C4-2B (cell line): ENCODE data around the gene EBLN2.
"Not testable (repeated sequence)": the region's sequence is repeated elsewhere in the genome, so short reads cannot be mapped to it uniquely, and the experiment has no call there.

Experiments
- H3K27ac ChIP-seq: fragments of 450-650 bp; 2 replicates; pipeline ENCODE4 v1.5.1; 2017
- ZFX ChIP-seq: fragments of 450-650 bp; IDR thresholded peaks from 2 replicates; pipeline ENCODE4 v1.6.1; 2017
- TF ChIP-seq, protein P1 (sequence below): fragments of 450-650 bp; conservative IDR thresholded peaks from 2 replicates; pipeline ENCODE4 v1.5.1; 2017; ENCODE audit warnings: mild to moderate bottlenecking

The EBLN2 gene

DNA sequence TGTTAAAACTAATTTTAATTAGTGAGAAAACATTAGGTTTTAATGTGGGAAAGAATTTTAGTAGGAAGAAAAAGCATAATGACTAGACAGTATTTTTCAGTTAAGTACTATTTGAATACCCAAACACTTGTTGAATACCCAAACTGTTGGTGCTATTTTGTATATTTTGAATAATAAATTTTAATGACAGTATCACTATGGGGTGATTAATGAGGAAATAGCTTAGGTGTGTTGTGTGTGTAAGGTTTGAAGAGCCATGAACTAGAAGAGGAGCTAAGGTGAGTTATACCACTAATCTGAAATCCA, 4.7 kb upstream of the EBLN2 start:
- TF ChIP-seq, protein P1, sequence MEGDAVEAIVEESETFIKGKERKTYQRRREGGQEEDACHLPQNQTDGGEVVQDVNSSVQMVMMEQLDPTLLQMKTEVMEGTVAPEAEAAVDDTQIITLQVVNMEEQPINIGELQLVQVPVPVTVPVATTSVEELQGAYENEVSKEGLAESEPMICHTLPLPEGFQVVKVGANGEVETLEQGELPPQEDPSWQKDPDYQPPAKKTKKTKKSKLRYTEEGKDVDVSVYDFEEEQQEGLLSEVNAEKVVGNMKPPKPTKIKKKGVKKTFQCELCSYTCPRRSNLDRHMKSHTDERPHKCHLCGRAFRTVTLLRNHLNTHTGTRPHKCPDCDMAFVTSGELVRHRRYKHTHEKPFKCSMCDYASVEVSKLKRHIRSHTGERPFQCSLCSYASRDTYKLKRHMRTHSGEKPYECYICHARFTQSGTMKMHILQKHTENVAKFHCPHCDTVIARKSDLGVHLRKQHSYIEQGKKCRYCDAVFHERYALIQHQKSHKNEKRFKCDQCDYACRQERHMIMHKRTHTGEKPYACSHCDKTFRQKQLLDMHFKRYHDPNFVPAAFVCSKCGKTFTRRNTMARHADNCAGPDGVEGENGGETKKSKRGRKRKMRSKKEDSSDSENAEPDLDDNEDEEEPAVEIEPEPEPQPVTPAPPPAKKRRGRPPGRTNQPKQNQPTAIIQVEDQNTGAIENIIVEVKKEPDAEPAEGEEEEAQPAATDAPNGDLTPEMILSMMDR, result no peak
- no peak overlapping the region for H3K27ac ChIP-seq

DNA sequence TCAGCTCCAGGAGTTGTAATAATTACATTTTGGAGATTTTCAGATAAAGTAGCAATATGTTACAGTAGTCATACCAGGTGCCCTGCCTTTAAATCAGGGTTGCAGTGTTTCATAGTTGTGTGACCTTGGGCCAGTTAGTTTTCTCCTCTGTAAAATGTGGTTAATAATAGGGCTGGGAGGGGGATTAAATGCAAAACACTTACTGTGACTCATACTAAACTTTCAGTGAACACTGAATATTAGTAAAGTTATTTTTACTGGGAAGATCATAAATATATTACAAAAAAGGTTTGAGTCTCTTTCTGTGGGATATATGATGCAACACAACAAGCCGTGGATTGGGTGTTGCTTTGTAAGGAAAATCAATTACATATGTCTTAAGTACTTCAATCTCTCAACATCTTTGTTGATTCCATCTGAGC, 1.1 kb upstream of the EBLN2 start:
- H3K27ac ChIP-seq, result no peak overlapping the region
- TF ChIP-seq ZFX, result no peak
- TF ChIP-seq, protein P1, result no peak

DNA sequence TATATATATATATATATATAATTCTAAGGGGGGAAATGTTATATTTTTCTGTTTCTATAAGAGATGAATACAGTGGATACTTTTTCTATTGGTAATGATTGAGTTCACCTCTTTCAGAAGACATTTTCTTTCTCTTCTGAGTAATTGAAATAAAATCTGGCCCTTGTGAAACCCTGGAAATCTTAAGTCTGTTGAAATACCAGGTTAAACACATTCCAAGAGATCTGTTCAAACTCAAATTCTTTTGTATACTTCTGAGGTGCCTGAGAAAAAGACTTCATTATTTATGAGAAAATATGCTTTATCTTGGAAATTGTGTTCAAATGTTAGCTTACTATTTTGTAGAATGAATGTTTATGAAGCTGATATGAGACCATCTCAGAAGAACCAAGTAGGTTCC, 4.8 kb downstream of the EBLN2 start:
- not testable (repeated sequence) for H3K27ac ChIP-seq

- TF ChIP-seq, protein P1, result no peak
- TF ChIP-seq ZFX, result no peak
- H3K27ac ChIP-seq, result no peak overlapping the region
Observed at GRCh38 chr3:73068419-73068818, 7.0 kb downstream of the EBLN2 start.

DNA sequence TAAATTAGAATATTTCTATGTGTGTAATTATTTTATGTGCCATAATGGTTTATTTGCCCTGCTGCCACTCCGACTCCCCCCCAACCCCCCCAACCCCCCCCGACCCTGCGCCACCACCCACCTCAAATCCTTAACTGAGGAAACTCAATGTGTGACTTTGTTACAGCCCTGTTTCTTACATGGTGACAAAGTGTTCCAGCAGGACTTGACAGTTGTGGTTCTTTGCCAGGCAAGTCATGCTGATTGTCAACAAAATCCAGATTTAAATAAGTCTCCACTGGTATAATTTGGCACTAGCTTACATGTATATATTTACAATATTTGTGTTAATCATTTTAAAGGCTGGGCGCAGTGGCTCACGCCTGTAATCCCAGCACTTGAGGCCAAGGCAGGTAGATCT, 7.7 kb downstream of the EBLN2 start:
- TF ChIP-seq, protein P1, result no peak
- TF ChIP-seq ZFX, result no peak
- H3K27ac ChIP-seq, result no peak overlapping the region

GRCh38 chr3:73069775-73070444, 8.5 kb downstream of the EBLN2 start:
- H3K27ac ChIP-seq, result no peak overlapping the region
- TF ChIP-seq, protein P1, result no peak
- no peak for TF ChIP-seq ZFX

GRCh38 chr3:73070675-73071575, 9.5 kb downstream of the EBLN2 start:
- no peak overlapping the region for H3K27ac ChIP-seq

More at GRCh38 chr3:73070675-73071575, 9.5 kb downstream of the EBLN2 start:
- no peak for TF ChIP-seq ZFX
- TF ChIP-seq, protein P1, result no peak
